Stimulated activated CD4-positive, alpha-beta T cell treated with anti-CD3 and anti-CD28 coated beads, Interleukin-1b, Interleukin-23, amount 100 ng/mL, for 48 hours (primary cell): ENCODE data around the gene FGF12.

Experiments
- DNase-seq: peaks from one replicate; pipeline ENCODE4 v3.0.0-alpha.2; 2020

The FGF12 gene

GRCh38 chr3:192170659-192171058 is 556.7 kb downstream of the FGF12 start:
- DNase-seq, result no peak

- DNase-seq, result no peak
Observed at GRCh38 chr3:192170031-192170430, 557.3 kb downstream of the FGF12 start.

- DNase-seq, result no peak
Observed at GRCh38 chr3:192169332-192169915, 557.9 kb downstream of the FGF12 start.

- no peak for DNase-seq
Observed at GRCh38 chr3:192168202-192168601, 559.1 kb downstream of the FGF12 start.

- DNase-seq, result no peak
Observed at GRCh38 chr3:192165552-192165951, 561.8 kb downstream of the FGF12 start.

GRCh38 chr3:192161661-192162060 is 565.7 kb downstream of the FGF12 start:
- DNase-seq, result no peak

GRCh38 chr3:192156382-192156781 is 571.0 kb downstream of the FGF12 start:
- DNase-seq, result no peak

- no peak for DNase-seq
Observed at GRCh38 chr3:192155194-192155593, 572.1 kb downstream of the FGF12 start.

- DNase-seq, result no peak
Observed at GRCh38 chr3:192133271-192133670, 594.1 kb downstream of the FGF12 start.

- peak; percentile 26 for DNase-seq
Observed at GRCh38 chr3:192130534-192131132, 596.7 kb downstream of the FGF12 start.

- no peak for DNase-seq
Observed at GRCh38 chr3:192129586-192129985, 597.8 kb downstream of the FGF12 start.

GRCh38 chr3:192128922-192129321 is 598.4 kb downstream of the FGF12 start:
- no peak for DNase-seq

- DNase-seq, result no peak
Observed at GRCh38 chr3:192128060-192128459, 599.3 kb downstream of the FGF12 start.

- no peak for DNase-seq
Observed at GRCh38 chr3:192122832-192123594, 604.3 kb downstream of the FGF12 start.

- no peak for DNase-seq
Observed at GRCh38 chr3:192121923-192122322, 605.4 kb downstream of the FGF12 start.

GRCh38 chr3:192108820-192109219 is 618.5 kb downstream of the FGF12 start:
- no peak for DNase-seq

- no peak for DNase-seq
Observed at GRCh38 chr3:192106543-192106942, 620.8 kb downstream of the FGF12 start.

GRCh38 chr3:192092388-192093005 is 634.8 kb downstream of the FGF12 start:
- no peak for DNase-seq

- DNase-seq, result no peak
Observed at GRCh38 chr3:192091831-192092230, 635.5 kb downstream of the FGF12 start.

- no peak for DNase-seq
Observed at GRCh38 chr3:192090586-192090985, 636.8 kb downstream of the FGF12 start.
